ENCODE measurements around the gene GOLGB1. TPM values are rescaled to one million over a fixed set of nuclear protein-coding genes. Genes with fewer than 3 reads are reported as not detected.

The GOLGB1 gene
- total RNA-seq, 2 donors from 2014 or later = 30.1 to 31.8 TPM

DNA sequence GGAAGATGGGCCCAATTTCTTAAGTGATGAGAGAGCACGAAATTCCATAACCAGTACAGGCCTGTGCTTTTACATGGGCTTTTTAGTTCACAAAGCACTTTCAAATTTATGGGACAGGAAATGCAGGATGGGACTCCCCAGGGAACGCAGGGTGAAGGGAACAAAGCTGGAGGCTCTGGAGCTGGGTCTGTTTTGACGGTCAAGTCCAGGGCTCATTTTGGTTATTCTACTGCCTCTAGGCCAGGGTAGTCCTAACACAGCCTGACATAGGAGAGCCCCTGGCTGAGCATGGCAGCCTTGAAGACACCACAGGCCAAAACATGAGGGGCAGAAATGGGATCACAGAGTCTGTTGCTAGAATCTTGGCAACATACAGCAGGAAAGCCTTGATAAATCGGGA is 122.3 kb downstream of the GOLGB1 start:
- Mint-ChIP-seq H3K27ac (no peak overlapping the region), H3K36me3 (peaks cover 18 to 32% of the 10 kb centered on the region in 2 donors), H3K9me3 (no peaks in the 10 kb centered on the region)
- no peak for DNase-seq (ENCODE audit: low spot score in 2 of 2)
- ATAC-seq = no peak

- H3K9me3 Mint-ChIP-seq = no peaks in the 10 kb centered on the region
- no peak for ATAC-seq
- no peak overlapping the region for H3K27ac Mint-ChIP-seq
- DNase-seq (ENCODE audit: low spot score in 2 of 2) = no peak
- H3K36me3 Mint-ChIP-seq = peaks cover 18 to 25% of the 10 kb centered on the region in 2 donors
Measured at GRCh38 chr3:121626495-121626894, 123.0 kb downstream of the GOLGB1 start.

- ATAC-seq = peak; percentile 32 to 61
- DNase-seq (ENCODE audit: low spot score in 2 of 2) = no peak
- Mint-ChIP-seq H3K9me3 (no peaks in the 10 kb centered on the region), H3K36me3 (peaks cover 8 to 10% of the 10 kb centered on the region in 2 donors), H3K27ac (no peak overlapping the region)
Measured at GRCh38 chr3:121624147-121624899, 125.2 kb downstream of the GOLGB1 start.

GRCh38 chr3:121621491-121621890 is 128.1 kb downstream of the GOLGB1 start:
- Mint-ChIP-seq H3K27ac (peak overlapping the region in 1 of 2 donors; percentile 4), H3K36me3 (no peaks in the 10 kb centered on the region), H3K9me3 (no peaks in the 10 kb centered on the region)
- no peak for DNase-seq (ENCODE audit: low spot score in 2 of 2)
- no peak for ATAC-seq

DNA sequence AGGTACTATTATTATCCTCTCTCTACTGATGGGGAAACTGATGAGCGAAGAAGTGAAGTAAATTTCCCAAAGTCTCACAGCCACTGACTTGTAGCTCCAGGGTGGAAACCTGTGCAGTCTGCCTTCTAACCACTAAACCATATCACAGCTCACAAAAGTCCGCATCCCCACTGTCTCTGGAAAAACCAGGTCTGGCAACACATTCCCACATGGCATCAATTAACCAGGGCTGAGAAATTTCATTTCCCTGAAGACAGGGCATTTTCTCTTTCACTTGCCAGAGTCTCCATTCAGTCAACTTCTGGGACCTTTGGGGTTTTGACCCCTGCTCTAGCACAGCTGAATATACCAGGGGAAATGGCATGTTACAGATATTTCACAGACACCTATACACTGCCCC is 129.8 kb downstream of the GOLGB1 start:
- H3K27ac Mint-ChIP-seq = no peak overlapping the region

More for the DNA sequence above, 129.8 kb downstream of the GOLGB1 start:
- DNase-seq (ENCODE audit: low spot score in 2 of 2) (no peak), ATAC-seq (no peak)
- H3K36me3 Mint-ChIP-seq = no peaks in the 10 kb centered on the region
- H3K9me3 Mint-ChIP-seq = no peaks in the 10 kb centered on the region

Other genes with a start within 250 kb of the GOLGB1 start
- 10 to 100 TPM in 1 of 2 donors, 1 to 10 TPM in 1; 8.9 to 28.7 TPM for gene POLQ, start 203.8 kb downstream of the GOLGB1 start, total RNA-seq
- not detected for gene ARGFX, start 181.8 kb downstream of the GOLGB1 start, total RNA-seq
- gene FBXO40, start 156.4 kb downstream of the GOLGB1 start, total RNA-seq = not detected
- 100 to 1,000 TPM; 217 to 293 TPM for gene HCLS1, start 88.8 kb downstream of the GOLGB1 start, total RNA-seq
- gene IQCB1, start 85.3 kb upstream of the GOLGB1 start, total RNA-seq = 10 to 100 TPM; 34.7 to 50.6 TPM
- gene EAF2, start 85.5 kb upstream of the GOLGB1 start, total RNA-seq = 10 to 100 TPM; 14.9 to 19.3 TPM
- gene SLC15A2, start 144.7 kb upstream of the GOLGB1 start, total RNA-seq = 1 to 10 TPM; 5.0 to 8.3 TPM